WI38 (cell line): ENCODE measurements around the gene CD93.

Experiments used
- H3K4me3 ChIP-seq: 2 replicates; pipeline ENCODE4 v1.5.1; 2011; ENCODE audit warnings: low read depth, mild to moderate bottlenecking, control low read depth, low read length
- CTCF ChIP-seq: IDR thresholded peaks from 2 replicates; pipeline ENCODE4 v1.5.1; 2012; ENCODE audit warnings: low read depth, mild to moderate bottlenecking, control low read depth, low read length

CD93 gene

GRCh38 chr20:23072892-23073586 is 13.1 kb downstream of the CD93 start:
- no peak overlapping the region for H3K4me3 ChIP-seq
- TF ChIP-seq CTCF: no peak

- H3K4me3 ChIP-seq: no peak overlapping the region
- no peak for TF ChIP-seq CTCF
Observed at GRCh38 chr20:23071996-23072395, 14.1 kb downstream of the CD93 start.

- H3K4me3 ChIP-seq: no peak overlapping the region
- no peak for TF ChIP-seq CTCF
Observed at GRCh38 chr20:23071398-23071797, 14.7 kb downstream of the CD93 start.

- H3K4me3 ChIP-seq: no peak overlapping the region
- TF ChIP-seq CTCF: no peak
Observed at GRCh38 chr20:23069108-23069507, 17.0 kb downstream of the CD93 start.

GRCh38 chr20:23068283-23068682 is 17.8 kb downstream of the CD93 start:
- no peak overlapping the region for H3K4me3 ChIP-seq
- TF ChIP-seq CTCF: no peak

GRCh38 chr20:23066772-23067171 is 19.4 kb downstream of the CD93 start:
- H3K4me3 ChIP-seq: no peak overlapping the region
- TF ChIP-seq CTCF: no peak

- no peak for TF ChIP-seq CTCF
- H3K4me3 ChIP-seq: no peak overlapping the region
Observed at GRCh38 chr20:23065266-23066201, 20.6 kb downstream of the CD93 start.
